T-helper 2 cell treated with Interferon-gamma antibody and Interleukin-4, amounts not matched to agents 100 ng/mL and 5 ng/mL, for 36 hours (primary cell): ENCODE results near the gene LMAN1L. TPM values are rescaled to one million over a fixed set of nuclear protein-coding genes. Genes with fewer than 3 reads are reported as not detected.

ENCODE experiments used
- intact Hi-C: fragments of 100-400 bp; cut with micrococcal nuclease; formaldehyde crosslinking; loops from one replicate; pipeline ENCODE4 v1.15.1; 2023
- total RNA-seq: library from RNA; stranded (reverse); gene quantifications from 2 replicates; pipeline ENCODE4 v1.2.3, GENCODE V29; 2022

Gene LMAN1L
- total RNA-seq, result 0.64 and 0.93 TPM in 2 replicates

- intact Hi-C loops, result no loop called here
These were observed at the start of gene LMAN1L for GRCh38 chr15:74812533-74812932. Gene LMAN1L (plus strand): TSS chr15:74812835. CDS start chr15:74812855, 20 bp downstream.

GRCh38 chr15:74763416-74763815 is 49.2 kb upstream of the LMAN1L start:
- intact Hi-C loops, result no loop called here

- intact Hi-C loops, result loop anchor here (2.0 kb wide), 1 partner anchor 395 kb away; no protein-coding TSS in a partner anchor
These were observed 45.2 kb upstream of the LMAN1L start for GRCh38 chr15:74767167-74768098.

- intact Hi-C loops, result loop anchor here (2.0 kb wide), 1 partner anchor 395 kb away; no protein-coding TSS in a partner anchor
These were observed 44.4 kb upstream of the LMAN1L start for GRCh38 chr15:74768099-74768770.

- intact Hi-C loops, result loop anchor here (1.0 to 2.0 kb wide), 2 partner anchors 134 to 396 kb away; no protein-coding TSS in a partner anchor
These were observed 43.8 kb upstream of the LMAN1L start for GRCh38 chr15:74768771-74769342.

- intact Hi-C loops, result loop anchor here (1.0 to 2.0 kb wide), 4 partner anchors 23 to 397 kb away; partner anchors contain the start of gene ULK3
These were observed 43.1 kb upstream of the LMAN1L start for GRCh38 chr15:74769463-74770025.

- intact Hi-C loops, result loop anchor here (2.0 kb wide), 2 partner anchors 22 to 72 kb away; partner anchors contain the start of gene ULK3
These were observed 42.3 kb upstream of the LMAN1L start for GRCh38 chr15:74770211-74770903.

- intact Hi-C loops, result no loop called here
These were observed 39.3 kb upstream of the LMAN1L start for GRCh38 chr15:74773329-74773728.

GRCh38 chr15:74773731-74774252 is 38.8 kb upstream of the LMAN1L start:
- intact Hi-C loops, result no loop called here

- intact Hi-C loops, result no loop called here
These were observed 37.5 kb upstream of the LMAN1L start for GRCh38 chr15:74775132-74775562.

GRCh38 chr15:74775894-74776293 is 36.7 kb upstream of the LMAN1L start:
- intact Hi-C loops, result no loop called here

GRCh38 chr15:74776821-74777768 is 35.5 kb upstream of the LMAN1L start:
- intact Hi-C loops, result no loop called here

GRCh38 chr15:74777769-74778598 is 34.7 kb upstream of the LMAN1L start:
- intact Hi-C loops, result no loop called here

- intact Hi-C loops, result no loop called here
These were observed 34.0 kb upstream of the LMAN1L start for GRCh38 chr15:74778599-74778970.

- intact Hi-C loops, result no loop called here
These were observed 33.4 kb upstream of the LMAN1L start for GRCh38 chr15:74779162-74779648.

- intact Hi-C loops, result loop anchor here (1.0 to 5.0 kb wide), 8 partner anchors 8 to 1062 kb away; partner anchors contain the start of genes C15orf39, CLK3, FAM219B and UBE2Q2
These were observed 31.9 kb upstream of the LMAN1L start for GRCh38 chr15:74780523-74781430.
